IMR-90 (cell line): ENCODE data around the gene SCGB1C1. TPM values are rescaled to one million over a fixed set of nuclear protein-coding genes. Genes with fewer than 3 reads are reported as not detected.

Source experiments
- ATAC-seq: fragments of 200-7000 bp; cut with Tn5 transposase; 2 replicates; pipeline ENCODE4 v1.9.1; 2020; ENCODE audit warnings: low read depth, mild to moderate bottlenecking, moderate library complexity
- BruUV-seq: library from RNA; stranded (reverse); fragments of 400-500 nt; replicated peaks from 2 replicates; lab custom pipeline; 2021; lab: Mats Ljungman, UMichigan
- CTCF ChIA-PET: fragments of 300-600 bp; formaldehyde crosslinking; extraction: SDS; loops from one replicate; lab custom pipeline; 2021; ENCODE audit warnings: antibody characterized with exemption; lab: Yijun Ruan, JAX
- POLR2A ChIA-PET: fragments of 300-600 bp; sonication (Branson Sonifier 250); formaldehyde crosslinking; loops from one replicate; lab custom pipeline; 2022; ENCODE audit warnings: antibody characterized with exemption; ENCODE audit not compliant: unreplicated experiment; lab: Charles Lee
- DNase-seq: peaks from one replicate; pipeline ENCODE4 v3.0.0; 2013
- H2AFZ ChIP-seq: replicated peaks from 2 replicates; pipeline ENCODE3; 2013; ENCODE audit warnings: low read length, mild to moderate bottlenecking; ENCODE audit not compliant: poor library complexity
- H2AK5ac ChIP-seq: 2 replicates; pipeline ENCODE4 v1.6.1; 2013; ENCODE audit warnings: low read depth, low read length, inconsistent platforms
- H2AK9ac ChIP-seq: replicated peaks from 2 replicates; pipeline ENCODE3; 2013; ENCODE audit warnings: mild to moderate bottlenecking, low read depth, low read length, moderate library complexity; ENCODE audit not compliant: poor library complexity
- H2BK120ac ChIP-seq: 2 replicates; pipeline ENCODE4 v1.6.1; 2013; ENCODE audit warnings: low read depth, low read length, inconsistent platforms
- H2BK15ac ChIP-seq: 3 replicates; pipeline ENCODE4 v1.6.1; 2013; ENCODE audit warnings: low read depth, low read length, inconsistent platforms
- H2BK20ac ChIP-seq: 2 replicates; pipeline ENCODE4 v1.6.1; 2013; ENCODE audit warnings: low read depth, mild to moderate bottlenecking, inconsistent platforms, low read length, moderate library complexity
- H2BK5ac ChIP-seq: 2 replicates; pipeline ENCODE4 v1.6.1; 2013; ENCODE audit warnings: mild to moderate bottlenecking, low read depth, low read length, inconsistent platforms; ENCODE audit not compliant: poor library complexity, severe bottlenecking
- H3K14ac ChIP-seq: replicated peaks from 2 replicates; pipeline ENCODE4 v1.6.1; 2013; ENCODE audit warnings: low read depth, low read length, inconsistent platforms
- H3K18ac ChIP-seq: 2 replicates; pipeline ENCODE4 v1.6.1; 2013; ENCODE audit warnings: low read depth, low read length, control low read depth
- H3K23ac ChIP-seq: 2 replicates; pipeline ENCODE4 v1.6.1; 2013; ENCODE audit warnings: low read depth, low read length, inconsistent platforms
- H3K27ac ChIP-seq: 2 replicates; pipeline ENCODE4 v1.5.1; 2013; ENCODE audit warnings: mild to moderate bottlenecking, control low read depth, low read length; ENCODE audit not compliant: insufficient read depth
- H3K27me3 ChIP-seq: 2 replicates; pipeline ENCODE4 v1.6.1; 2013; ENCODE audit warnings: low read length; ENCODE audit not compliant: control insufficient read depth, insufficient read depth
- H3K36me3 ChIP-seq: 2 replicates; pipeline ENCODE4 v1.6.1; 2013; ENCODE audit warnings: low read length, mixed read lengths; ENCODE audit not compliant: control insufficient read depth, insufficient read depth
- H3K4ac ChIP-seq: 2 replicates; pipeline ENCODE4 v1.6.1; 2013; ENCODE audit warnings: low read depth, low read length, inconsistent platforms
- H3K4me1 ChIP-seq: 2 replicates; pipeline ENCODE4 v1.6.1; 2013; ENCODE audit warnings: low read length, mixed read lengths; ENCODE audit not compliant: control insufficient read depth, insufficient read depth
- H3K4me2 ChIP-seq: 2 replicates; pipeline ENCODE4 v1.6.1; 2013; ENCODE audit warnings: low read depth, mild to moderate bottlenecking, control low read depth, low read length, moderate library complexity
- H3K4me3 ChIP-seq: 2 replicates; pipeline ENCODE4 v1.5.1; 2013; ENCODE audit warnings: low read depth, mild to moderate bottlenecking, control low read depth, low read length, moderate library complexity; ENCODE audit not compliant: insufficient read depth
- H3K56ac ChIP-seq: 2 replicates; pipeline ENCODE4 v1.6.1; 2013; ENCODE audit warnings: low read length, inconsistent platforms; ENCODE audit not compliant: insufficient read depth; ENCODE audit errors: extremely low read depth
- H3K79me1 ChIP-seq, 2 experiments: 2 replicates each; pipeline ENCODE4 v1.6.1; 2013; ENCODE audit warnings: low read length in 2 of 2, inconsistent platforms in 1 of 2, low read depth in 1 of 2
- H3K9ac ChIP-seq: 2 replicates; pipeline ENCODE4 v1.6.1; 2013; ENCODE audit warnings: low read depth, low read length, control low read depth
- H3K9me1 ChIP-seq: 2 replicates; pipeline ENCODE4 v1.6.1; 2013; ENCODE audit warnings: low read length, inconsistent platforms; ENCODE audit not compliant: insufficient read depth
- H3K9me3 ChIP-seq: 2 replicates; pipeline ENCODE4 v1.6.1; 2013; ENCODE audit warnings: low read length; ENCODE audit not compliant: control insufficient read depth, insufficient read depth
- H4K20me1 ChIP-seq: 2 replicates; pipeline ENCODE4 v1.6.1; 2013; ENCODE audit warnings: low read length, inconsistent platforms; ENCODE audit not compliant: insufficient read depth
- H4K5ac ChIP-seq: 2 replicates; pipeline ENCODE4 v1.6.1; 2013; ENCODE audit warnings: mild to moderate bottlenecking, low read depth, low read length, control low read depth
- H4K8ac ChIP-seq, 2 experiments: 2 replicates each; pipeline ENCODE4 v1.6.1; 2013; ENCODE audit warnings: low read depth in 2 of 2, low read length in 2 of 2, control low read depth in 1 of 2, inconsistent platforms in 1 of 2
- H4K91ac ChIP-seq: 2 replicates; pipeline ENCODE4 v1.6.1; 2013; ENCODE audit warnings: low read depth, low read length, inconsistent platforms; ENCODE audit not compliant: insufficient read depth
- CEBPB ChIP-seq: IDR thresholded peaks from 2 replicates; pipeline ENCODE4 v1.6.1; 2012; ENCODE audit warnings: low read depth, low read length, improper control_type of control experiment
- WGBS, 2 experiments: methylation state at CpG; one replicate each; pipeline versions ENCODE4 v1.1.5 to v1.1.7; 2013; ENCODE audit warnings: missing lambda C conversion rate in 2 of 2; ENCODE audit not compliant: insufficient read length in 1 of 2; ENCODE audit errors: extremely low coverage in 2 of 2; 5-methylcytosine and 5-hydroxymethylcytosine counted together
- dilution Hi-C: fragments of 300-500 bp; cut with HindIII; formaldehyde crosslinking; loops from one replicate; pipeline ENCODE4 v1.14.3; 2018; ENCODE audit warnings: low sequenced_read_pairs; ENCODE audit not compliant: unreplicated experiment
- in situ Hi-C: fragments of 300-500 bp; cut with MboI; formaldehyde crosslinking; loops from 3 replicates; pipeline ENCODE4 v1.14.3; 2019; ENCODE audit warnings: low sequenced_read_pairs, inconsistent platforms, mixed read lengths
- intact Hi-C: fragments of 100-400 bp; cut with micrococcal nuclease; formaldehyde crosslinking; loops from 2 replicates; pipeline ENCODE4 v1.10.0; 2022
- polyA plus RNA-seq, 3 experiments: library from polyadenylated mRNA; depleted of rRNA; stranded (reverse); fragments of >200 nt; gene quantifications; 2 replicates each; pipeline ENCODE4 v1.2.3, GENCODE V29; 2012; ENCODE audit warnings: low replicate concordance in 1 of 3
- total RNA-seq: library from RNA; depleted of rRNA; stranded (reverse); fragments of >200 nt; gene quantifications from 2 replicates; pipeline ENCODE4 v1.2.3, GENCODE V29; 2012

SCGB1C1 gene
- total and polyA plus RNA-seq, 2 of the 4 experiments (the other 2 are of a cell fraction), result not detected

DNA sequence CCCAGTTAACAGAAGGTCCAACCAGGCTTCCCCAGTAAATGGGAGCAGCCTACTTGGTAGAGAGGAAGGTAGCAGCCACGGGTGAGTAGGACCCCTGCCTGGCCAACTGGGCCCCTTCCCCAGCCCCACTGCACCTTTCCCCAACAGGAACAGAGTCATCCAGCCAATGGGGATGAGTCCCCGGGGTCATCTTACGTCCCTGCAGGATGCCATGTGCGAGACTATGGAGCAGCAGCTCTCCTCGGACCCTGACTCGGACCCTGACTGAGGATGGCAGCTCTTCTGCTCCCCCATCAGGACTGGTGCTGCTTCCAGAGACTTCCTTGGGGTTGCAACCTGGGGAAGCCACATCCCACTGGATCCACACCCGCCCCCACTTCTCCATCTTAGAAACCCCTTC, 21.2 kb downstream of the SCGB1C1 start:
- no TSS peak for BruUV-seq

More for the DNA sequence above, 21.2 kb downstream of the SCGB1C1 start:
- Histone ChIP-seq H3K36me3 (peaks cover 72% of the 10 kb centered on the region), H3K4me1 (peaks cover 23% of the 10 kb centered on the region), H3K56ac (no peak overlapping the region), H4K91ac (no peak overlapping the region), H3K9ac (no peak overlapping the region), H3K14ac (no peak overlapping the region), H3K27ac (no peak overlapping the region), H4K20me1 (peaks cover 55% of the 10 kb centered on the region), H3K9me1 (peaks cover 19% of the 10 kb centered on the region), H2BK120ac (no peak overlapping the region), H3K4me2 (no peak overlapping the region), H3K23ac (no peak overlapping the region), H2BK15ac (no peak overlapping the region), H3K27me3 (no peaks in the 10 kb centered on the region), H2BK20ac (no peak overlapping the region), H2BK5ac (no peak overlapping the region), H3K79me1 (peaks cover 25 to 61% of the 10 kb centered on the region in 2 experiments), H3K9me3 (no peaks in the 10 kb centered on the region), H2AK9ac (no peak overlapping the region), H3K18ac (no peak overlapping the region), H4K5ac (no peak overlapping the region), H2AFZ (no peak overlapping the region), H2AK5ac (no peak overlapping the region), H3K4me3 (no peak overlapping the region), H4K8ac (no peak overlapping the region), H3K4ac (no peak overlapping the region)
- dilution Hi-C loops, result no loop called here
- no peak for TF ChIP-seq CEBPB
- 98% methylated on average over 5 of the region's 7 CpGs; no CpG with 5 or more reads in 1 of the 2 experiments for WGBS, 2 experiments
- intact Hi-C loops, result no loop called here
- CTCF ChIA-PET, result no interaction called here
- DNase-seq (no peak), ATAC-seq (no peak)
- POLR2A ChIA-PET, result no interaction called here
- in situ Hi-C loops, result no loop called here
